SK-N-SH (cell line): Measurements from ENCODE around the gene UPF3A. TPM values are rescaled to one million over a fixed set of nuclear protein-coding genes. Genes with fewer than 3 reads are reported as not detected.

Experiments used
- CTCF ChIA-PET: fragments of 300-600, 350-600 bp; formaldehyde crosslinking; extraction: SDS; loops from one replicate; lab custom pipeline; 2021; lab: Yijun Ruan, JAX
- POLR2A ChIA-PET: fragments of 350-600 bp; sonication (Branson Sonifier 250); formaldehyde crosslinking; extraction: SDS; loops from one replicate; lab custom pipeline; 2020; ENCODE audit warnings: antibody characterized with exemption, inconsistent platforms; lab: Yijun Ruan, JAX
- DNase-seq: peaks from one replicate; pipeline ENCODE4 v3.0.0; 2012
- H2AFZ ChIP-seq: fragments of 200-600 bp; sonication (generic); 2 replicates; pipeline ENCODE4 v1.8.1; 2016; ENCODE audit warnings: antibody characterized with exemption, mild to moderate bottlenecking, low read depth
- H3F3A ChIP-seq: fragments of 200-600 bp; sonication (generic); replicated peaks from 2 replicates; pipeline ENCODE3; 2016; ENCODE audit warnings: antibody characterized with exemption, mild to moderate bottlenecking; ENCODE audit not compliant: insufficient read depth
- H3K27ac ChIP-seq, 2 experiments: fragments of 200-500 bp in 1 of 2; fragments of 200-600 bp in 1 of 2; sonication (Bioruptor generic) in 1 of 2; sonication (generic), shearing (Covaris generic) in 1 of 2; 2 replicates each; pipeline versions ENCODE4 v1.5.1 to v1.6.1; 2014 to 2016; ENCODE audit warnings: low read depth in 2 of 2, inconsistent platforms in 1 of 2, low read length in 1 of 2, mild to moderate bottlenecking in 1 of 2, mixed read lengths in 1 of 2
- H3K27me3 ChIP-seq: fragments of 200-600 bp; sonication (generic), shearing (Covaris generic); 2 replicates; pipeline ENCODE4 v1.6.1; 2016; ENCODE audit warnings: mixed run types; ENCODE audit not compliant: insufficient read depth
- H3K36me3 ChIP-seq, 2 experiments: fragments of 200-500 bp in 1 of 2; fragments of 200-600 bp in 1 of 2; sonication (Bioruptor generic) in 1 of 2; sonication (generic) in 1 of 2; replicated peaks in 1 of 2; 2 replicates each; pipeline versions ENCODE3 to v1.5.1; 2014 to 2016; ENCODE audit warnings: low read length in 1 of 2, mild to moderate bottlenecking in 1 of 2; ENCODE audit not compliant: insufficient read depth in 2 of 2, control insufficient read depth in 1 of 2
- H3K4me1 ChIP-seq, 2 experiments: fragments of 200-500 bp in 1 of 2; fragments of 200-600 bp in 1 of 2; sonication (Bioruptor generic) in 1 of 2; sonication (generic), shearing (Covaris generic) in 1 of 2; 2 replicates each; pipeline versions ENCODE4 v1.5.1 to v1.6.1; 2014 to 2016; ENCODE audit warnings: low read depth in 1 of 2, low read length in 1 of 2, mixed run types in 1 of 2; ENCODE audit not compliant: insufficient read depth in 2 of 2, control insufficient read depth in 1 of 2
- H3K4me2 ChIP-seq: fragments of 200-600 bp; sonication (generic), shearing (Covaris generic); 2 replicates; pipeline ENCODE4 v1.6.1; 2017; ENCODE audit warnings: mixed run types
- H3K4me3 ChIP-seq, 2 experiments: fragments of 200-500 bp in 1 of 2; fragments of 200-600 bp in 1 of 2; sonication (Bioruptor generic) in 1 of 2; sonication (generic), shearing (Covaris generic) in 1 of 2; 2 replicates each; pipeline versions ENCODE4 v1.5.1 to v1.8.1; 2014 to 2016; ENCODE audit warnings: low read depth in 2 of 2, inconsistent platforms in 1 of 2, low read length in 1 of 2, mild to moderate bottlenecking in 1 of 2, mixed read lengths in 1 of 2, moderate library complexity in 1 of 2
- H3K79me2 ChIP-seq: fragments of 200-600 bp; sonication (generic); 2 replicates; pipeline ENCODE4 v1.8.1; 2017; ENCODE audit warnings: mild to moderate bottlenecking; ENCODE audit not compliant: insufficient read depth
- H3K9ac ChIP-seq: fragments of 200-600 bp; sonication (generic); 2 replicates; pipeline ENCODE4 v1.6.1; 2017; ENCODE audit warnings: mixed run types
- H3K9me2 ChIP-seq: fragments of 200-600 bp; sonication (generic); 2 replicates; pipeline ENCODE4 v1.6.1; 2017; ENCODE audit warnings: mixed run types
- H3K9me3 ChIP-seq: fragments of 200-600 bp; sonication (generic); 2 replicates; pipeline ENCODE4 v1.6.1; 2017; ENCODE audit warnings: mixed run types, mild to moderate bottlenecking, moderate library complexity
- H4K20me1 ChIP-seq: fragments of 200-600 bp; sonication (generic); 2 replicates; pipeline ENCODE4 v1.6.1; 2017; ENCODE audit warnings: mild to moderate bottlenecking, mixed run types; ENCODE audit not compliant: insufficient read depth
- CHD2 ChIP-seq: fragments of 150-350 bp; IDR thresholded peaks from 2 replicates; pipeline ENCODE4 v1.6.1; 2018; ENCODE audit warnings: low read length; ENCODE audit not compliant: partially characterized antibody
- EP300 ChIP-seq, 2 experiments: IDR thresholded peaks; 2 replicates each; pipeline versions ENCODE4 v1.4.0 to v1.6.1; 2012; ENCODE audit warnings: borderline replicate concordance in 1 of 2, low read depth in 1 of 2, low read length in 1 of 2
- GATA2 ChIP-seq: sonication (generic); formaldehyde crosslinking; IDR thresholded peaks from 2 replicates; pipeline ENCODE4 v1.5.0; 2020; ENCODE audit warnings: mild to moderate bottlenecking, missing genetic modification reagents
- MEF2A ChIP-seq: IDR thresholded peaks from 2 replicates; pipeline ENCODE4 v1.4.0; 2012; ENCODE audit warnings: low read depth, borderline replicate concordance
- NRF1 ChIP-seq: IDR thresholded peaks from 2 replicates; pipeline ENCODE4 v1.6.1; 2012; ENCODE audit warnings: low read depth, mild to moderate bottlenecking, low read length
- PBX3 ChIP-seq: IDR thresholded peaks from 2 replicates; pipeline ENCODE4; 2012
- RAD21 ChIP-seq: IDR thresholded peaks from 2 replicates; pipeline ENCODE4 v1.6.1; 2012; ENCODE audit warnings: mild to moderate bottlenecking, low read length
- RCOR1 ChIP-seq: fragments of 150-350 bp; IDR thresholded peaks from 2 replicates; pipeline ENCODE4 v1.6.1; 2017; ENCODE audit warnings: antibody characterized with exemption, low read length
- RXRA ChIP-seq: IDR thresholded peaks from 2 replicates; pipeline ENCODE4 v1.4.0; 2012; ENCODE audit warnings: low read depth, mild to moderate bottlenecking, borderline replicate concordance
- SIN3A ChIP-seq: IDR thresholded peaks from 2 replicates; pipeline ENCODE4 v1.6.1; 2012; ENCODE audit warnings: low read depth, mild to moderate bottlenecking, low read length, moderate library complexity, borderline replicate concordance
- TAF1 ChIP-seq: IDR thresholded peaks from 2 replicates; pipeline ENCODE4 v1.6.1; 2012; ENCODE audit warnings: low read depth, mild to moderate bottlenecking, low read length, moderate library complexity, borderline replicate concordance
- USF2 ChIP-seq: fragments of 150-350 bp; IDR thresholded peaks from 2 replicates; pipeline ENCODE4 v1.6.1; 2017; ENCODE audit warnings: antibody characterized with exemption, low read length, low read depth, borderline replicate concordance
- WGBS: methylation state at CpG from one replicate; pipeline ENCODE4 v1.1.6; 2017; ENCODE audit warnings: low lambda C conversion rate; 5-methylcytosine and 5-hydroxymethylcytosine counted together
- polyA plus RNA-seq, 3 experiments: library from polyadenylated mRNA; depleted of rRNA; stranded (reverse); fragments of >200 nt; gene quantifications; 2 replicates each; pipeline ENCODE4 v1.2.3, GENCODE V29; 2012
- TF ChIP-seq, protein P1 (sequence below): IDR thresholded peaks from 2 replicates; pipeline ENCODE4 v1.4.0; 2012; ENCODE audit warnings: low read depth, borderline replicate concordance
- TF ChIP-seq, protein P2 (sequence below): IDR thresholded peaks from 2 replicates; pipeline ENCODE4 v1.4.0; 2012; ENCODE audit warnings: low read depth
- TF ChIP-seq, protein P3 (sequence below): IDR thresholded peaks from 2 replicates; pipeline ENCODE4 v1.6.1; 2012; ENCODE audit warnings: mild to moderate bottlenecking, low read depth, low read length, moderate library complexity
- TF ChIP-seq, protein P4 (sequence below): fragments of 150-350 bp; IDR thresholded peaks from 2 replicates; pipeline ENCODE4 v1.6.1; 2016; ENCODE audit warnings: mild to moderate bottlenecking, low read depth, low read length

Gene UPF3A
- polyA plus RNA-seq, 1 of the 3 experiments (the other 2 are of a cell fraction): 63.2 TPM

DNA sequence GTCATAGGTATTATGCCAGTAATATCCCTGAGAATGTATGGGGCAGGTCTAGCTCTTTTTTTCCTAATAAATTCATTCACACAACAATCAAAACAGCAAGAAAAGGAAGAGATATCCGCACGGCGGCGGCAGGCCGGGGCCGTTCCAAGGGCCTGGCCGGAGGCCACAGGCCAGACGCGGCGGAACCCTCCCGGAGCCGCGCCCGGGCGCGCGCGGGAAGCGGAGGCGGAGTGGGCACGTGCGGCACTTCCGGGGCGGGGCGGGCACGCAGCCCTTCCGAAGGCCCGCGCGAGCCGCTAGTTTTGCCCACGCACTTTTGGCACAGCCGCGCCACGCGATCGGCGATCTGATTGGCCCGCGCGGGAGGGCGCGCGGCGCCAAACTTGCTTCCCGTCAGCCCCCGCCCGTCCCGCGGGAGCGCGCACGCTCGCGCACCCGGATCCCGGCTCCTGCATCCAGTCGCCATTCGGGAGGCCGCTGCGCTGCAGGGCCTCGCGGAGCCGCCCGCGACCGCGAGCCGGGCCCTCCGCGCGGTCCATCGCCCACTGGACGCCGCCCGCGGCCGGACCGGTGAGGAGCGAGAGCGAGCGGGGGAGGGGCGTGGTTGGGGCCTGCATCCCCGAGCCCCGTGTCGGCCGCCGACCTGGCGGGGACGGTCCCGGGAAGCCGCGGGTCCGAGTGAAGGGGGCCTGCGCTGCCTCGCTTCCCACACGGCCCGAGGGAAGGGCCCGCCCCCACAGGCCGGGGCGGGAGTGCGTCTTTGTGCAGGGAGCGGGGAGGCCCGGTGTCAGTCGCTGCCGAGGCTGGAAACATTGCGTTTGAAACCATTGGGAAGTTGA, 32.9 kb downstream of the UPF3A start, which contains the start of gene CHAMP1 (continued):
- TF ChIP-seq, protein P1, sequence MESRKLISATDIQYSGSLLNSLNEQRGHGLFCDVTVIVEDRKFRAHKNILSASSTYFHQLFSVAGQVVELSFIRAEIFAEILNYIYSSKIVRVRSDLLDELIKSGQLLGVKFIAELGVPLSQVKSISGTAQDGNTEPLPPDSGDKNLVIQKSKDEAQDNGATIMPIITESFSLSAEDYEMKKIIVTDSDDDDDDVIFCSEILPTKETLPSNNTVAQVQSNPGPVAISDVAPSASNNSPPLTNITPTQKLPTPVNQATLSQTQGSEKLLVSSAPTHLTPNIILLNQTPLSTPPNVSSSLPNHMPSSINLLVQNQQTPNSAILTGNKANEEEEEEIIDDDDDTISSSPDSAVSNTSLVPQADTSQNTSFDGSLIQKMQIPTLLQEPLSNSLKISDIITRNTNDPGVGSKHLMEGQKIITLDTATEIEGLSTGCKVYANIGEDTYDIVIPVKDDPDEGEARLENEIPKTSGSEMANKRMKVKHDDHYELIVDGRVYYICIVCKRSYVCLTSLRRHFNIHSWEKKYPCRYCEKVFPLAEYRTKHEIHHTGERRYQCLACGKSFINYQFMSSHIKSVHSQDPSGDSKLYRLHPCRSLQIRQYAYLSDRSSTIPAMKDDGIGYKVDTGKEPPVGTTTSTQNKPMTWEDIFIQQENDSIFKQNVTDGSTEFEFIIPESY: peak; percentile 79
- TF ChIP-seq RAD21: no peak
- TF ChIP-seq, protein P2, sequence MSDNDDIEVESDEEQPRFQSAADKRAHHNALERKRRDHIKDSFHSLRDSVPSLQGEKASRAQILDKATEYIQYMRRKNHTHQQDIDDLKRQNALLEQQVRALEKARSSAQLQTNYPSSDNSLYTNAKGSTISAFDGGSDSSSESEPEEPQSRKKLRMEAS: peak; percentile 82; the same call in 1 of the 2 replicates
- TF ChIP-seq GATA2 (CRISPR knock-in tag): no peak

DNA sequence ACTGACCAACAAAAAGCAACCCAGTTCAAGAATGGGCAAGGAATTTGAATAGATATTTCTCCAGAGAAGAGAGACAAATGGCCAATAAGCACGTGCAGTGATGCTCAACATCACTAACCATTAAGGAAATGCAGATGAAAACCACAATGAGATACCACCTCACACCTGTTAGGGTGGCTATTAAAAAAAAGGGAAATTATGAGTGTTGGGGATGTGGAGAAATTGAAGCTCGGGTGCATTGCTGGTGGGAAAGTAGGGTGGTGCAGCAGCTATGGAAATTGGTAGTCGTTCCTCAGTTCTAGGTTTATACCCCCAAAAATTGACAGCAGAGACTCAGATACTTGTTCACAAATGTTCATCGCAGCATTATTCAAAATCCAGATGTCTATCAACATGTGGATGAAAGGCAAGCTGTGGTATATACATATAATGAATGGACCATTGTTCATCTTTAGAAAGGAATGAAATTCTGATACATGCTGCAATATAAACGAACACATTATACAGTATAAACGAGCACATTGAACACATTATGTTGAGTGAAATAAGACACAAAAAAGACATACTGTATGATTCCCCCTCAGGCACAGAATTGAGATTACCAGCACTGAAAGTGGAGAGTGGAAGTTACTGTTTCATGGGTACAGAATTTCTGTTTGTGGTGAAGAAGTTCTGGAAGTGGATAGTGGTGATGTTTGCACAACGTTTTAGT, 33.8 kb downstream of the UPF3A start:
- DNase-seq: no peak
- Histone ChIP-seq H3K27ac (peak overlapping the region; percentile 86 to 88), H3K9ac (peak overlapping the region; percentile 92), H3K79me2 (peaks cover 56% of the 10 kb centered on the region), H3K4me2 (peak overlapping the region; percentile 95), H2AFZ (peak overlapping the region; percentile 21; the same call in 1 of the 2 replicates), H3K27me3 (no peaks in the 10 kb centered on the region), H4K20me1 (peaks cover 50% of the 10 kb centered on the region), H3K36me3 (peaks cover 0 to 8% of the 10 kb centered on the region in 2 experiments), H3K9me3 (no peaks in the 10 kb centered on the region), H3K9me2 (no peaks in the 10 kb centered on the region), H3K4me1 (peaks cover 10 to 26% of the 10 kb centered on the region in 2 experiments; a peak in 3 of 4 replicates), H3K4me3 (peak overlapping the region; percentile 74 to 85), H3F3A (peaks cover 31% of the 10 kb centered on the region)
- WGBS: 6% methylated on average over 7 of the region's 7 CpGs
- CTCF ChIA-PET: interaction anchor here (1.1 kb wide), 1 partner anchor 23 kb away, joined by 3 read pairs; no protein-coding TSS in a partner anchor
- POLR2A ChIA-PET: no interaction called here
- TF ChIP-seq PBX3: no peak
- TF ChIP-seq, protein P2: no peak; the same call in 1 of the 2 replicates
- no peak for TF ChIP-seq MEF2A
- TF ChIP-seq RCOR1: no peak
- TF ChIP-seq CHD2: no peak
- no peak for TF ChIP-seq NRF1
- TF ChIP-seq SIN3A: no peak
- TF ChIP-seq, protein P3, sequence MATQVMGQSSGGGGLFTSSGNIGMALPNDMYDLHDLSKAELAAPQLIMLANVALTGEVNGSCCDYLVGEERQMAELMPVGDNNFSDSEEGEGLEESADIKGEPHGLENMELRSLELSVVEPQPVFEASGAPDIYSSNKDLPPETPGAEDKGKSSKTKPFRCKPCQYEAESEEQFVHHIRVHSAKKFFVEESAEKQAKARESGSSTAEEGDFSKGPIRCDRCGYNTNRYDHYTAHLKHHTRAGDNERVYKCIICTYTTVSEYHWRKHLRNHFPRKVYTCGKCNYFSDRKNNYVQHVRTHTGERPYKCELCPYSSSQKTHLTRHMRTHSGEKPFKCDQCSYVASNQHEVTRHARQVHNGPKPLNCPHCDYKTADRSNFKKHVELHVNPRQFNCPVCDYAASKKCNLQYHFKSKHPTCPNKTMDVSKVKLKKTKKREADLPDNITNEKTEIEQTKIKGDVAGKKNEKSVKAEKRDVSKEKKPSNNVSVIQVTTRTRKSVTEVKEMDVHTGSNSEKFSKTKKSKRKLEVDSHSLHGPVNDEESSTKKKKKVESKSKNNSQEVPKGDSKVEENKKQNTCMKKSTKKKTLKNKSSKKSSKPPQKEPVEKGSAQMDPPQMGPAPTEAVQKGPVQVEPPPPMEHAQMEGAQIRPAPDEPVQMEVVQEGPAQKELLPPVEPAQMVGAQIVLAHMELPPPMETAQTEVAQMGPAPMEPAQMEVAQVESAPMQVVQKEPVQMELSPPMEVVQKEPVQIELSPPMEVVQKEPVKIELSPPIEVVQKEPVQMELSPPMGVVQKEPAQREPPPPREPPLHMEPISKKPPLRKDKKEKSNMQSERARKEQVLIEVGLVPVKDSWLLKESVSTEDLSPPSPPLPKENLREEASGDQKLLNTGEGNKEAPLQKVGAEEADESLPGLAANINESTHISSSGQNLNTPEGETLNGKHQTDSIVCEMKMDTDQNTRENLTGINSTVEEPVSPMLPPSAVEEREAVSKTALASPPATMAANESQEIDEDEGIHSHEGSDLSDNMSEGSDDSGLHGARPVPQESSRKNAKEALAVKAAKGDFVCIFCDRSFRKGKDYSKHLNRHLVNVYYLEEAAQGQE: no peak
- TF ChIP-seq, protein P4, sequence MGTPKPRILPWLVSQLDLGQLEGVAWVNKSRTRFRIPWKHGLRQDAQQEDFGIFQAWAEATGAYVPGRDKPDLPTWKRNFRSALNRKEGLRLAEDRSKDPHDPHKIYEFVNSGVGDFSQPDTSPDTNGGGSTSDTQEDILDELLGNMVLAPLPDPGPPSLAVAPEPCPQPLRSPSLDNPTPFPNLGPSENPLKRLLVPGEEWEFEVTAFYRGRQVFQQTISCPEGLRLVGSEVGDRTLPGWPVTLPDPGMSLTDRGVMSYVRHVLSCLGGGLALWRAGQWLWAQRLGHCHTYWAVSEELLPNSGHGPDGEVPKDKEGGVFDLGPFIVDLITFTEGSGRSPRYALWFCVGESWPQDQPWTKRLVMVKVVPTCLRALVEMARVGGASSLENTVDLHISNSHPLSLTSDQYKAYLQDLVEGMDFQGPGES: no peak
- no peak for TF ChIP-seq RXRA
- no peak for TF ChIP-seq USF2
- TF ChIP-seq TAF1: no peak
- no peak for TF ChIP-seq EP300 (IDR thresholded peaks at IDR 0.05; ENCODE audit: borderline replicate concordance in 1 of 2, low read depth in 1 of 2, low read length in 1 of 2)
